ENCODE measurements around the gene NEK11. TPM values are rescaled to one million over a fixed set of nuclear protein-coding genes. Genes with fewer than 3 reads are reported as not detected.

The NEK11 gene
- total and polyA plus RNA-seq, 9 of the 15 experiments (the other 6 are each of a cell fraction or from before 2014, with no cell fraction given) = 0.28 to 1.5 (median 0.87) TPM

GRCh38 chr3:131026321-131027151, at the start of gene NEK11, which contains the start of gene ASTE1 (continued):
- TF ChIP-seq CUX1 (CRISPR knock-in tag; IDR thresholded peaks at IDR 0.05) (no peak), SIX5 (IDR thresholded peaks at IDR 0.05; ENCODE audit: borderline replicate concordance in 1 of 2, insufficient read depth in 1 of 2, low read depth in 1 of 2, low read length in 2 of 2) (peak in 1 of 2 experiments; percentile 17; a peak in 2 of 4 replicates), MAFK (IDR thresholded peaks at IDR 0.05; ENCODE audit: low read length) (no peak), CREB1 (IDR thresholded peaks at IDR 0.05) (no peak), CREB1 (CRISPR knock-in tag; IDR thresholded peaks at IDR 0.05) (peak; percentile 42; the same call in 1 of the 2 replicates), CBX5 (IDR thresholded peaks at IDR 0.05; ENCODE audit: borderline replicate concordance, low read depth) (no peak), FOXP4 (CRISPR knock-in tag; IDR thresholded peaks at IDR 0.05; ENCODE audit: borderline replicate concordance) (no peak), HDAC2 (IDR thresholded peaks at IDR 0.05) (peak; percentile 35; the same call in 1 of the 2 replicates), SREBF2 (CRISPR knock-in tag; IDR thresholded peaks at IDR 0.05) (no peak), ZNF263 (CRISPR knock-in tag; IDR thresholded peaks at IDR 0.05; ENCODE audit: borderline replicate concordance) (no peak), ZBED1 (IDR thresholded peaks at IDR 0.05) (no peak), KDM1A (IDR thresholded peaks at IDR 0.05) (no peak), RBM25 (IDR thresholded peaks at IDR 0.05; ENCODE audit: low read depth, low read length, severe bottlenecking) (no peak), LCOR (CRISPR knock-in tag; IDR thresholded peaks at IDR 0.05) (no peak), RBBP5 (IDR thresholded peaks at IDR 0.05; ENCODE audit: borderline replicate concordance, insufficient read depth, low read length, poor library complexity, severe bottlenecking) (peak; percentile 55)
- TF ChIP-seq, protein P1, sequence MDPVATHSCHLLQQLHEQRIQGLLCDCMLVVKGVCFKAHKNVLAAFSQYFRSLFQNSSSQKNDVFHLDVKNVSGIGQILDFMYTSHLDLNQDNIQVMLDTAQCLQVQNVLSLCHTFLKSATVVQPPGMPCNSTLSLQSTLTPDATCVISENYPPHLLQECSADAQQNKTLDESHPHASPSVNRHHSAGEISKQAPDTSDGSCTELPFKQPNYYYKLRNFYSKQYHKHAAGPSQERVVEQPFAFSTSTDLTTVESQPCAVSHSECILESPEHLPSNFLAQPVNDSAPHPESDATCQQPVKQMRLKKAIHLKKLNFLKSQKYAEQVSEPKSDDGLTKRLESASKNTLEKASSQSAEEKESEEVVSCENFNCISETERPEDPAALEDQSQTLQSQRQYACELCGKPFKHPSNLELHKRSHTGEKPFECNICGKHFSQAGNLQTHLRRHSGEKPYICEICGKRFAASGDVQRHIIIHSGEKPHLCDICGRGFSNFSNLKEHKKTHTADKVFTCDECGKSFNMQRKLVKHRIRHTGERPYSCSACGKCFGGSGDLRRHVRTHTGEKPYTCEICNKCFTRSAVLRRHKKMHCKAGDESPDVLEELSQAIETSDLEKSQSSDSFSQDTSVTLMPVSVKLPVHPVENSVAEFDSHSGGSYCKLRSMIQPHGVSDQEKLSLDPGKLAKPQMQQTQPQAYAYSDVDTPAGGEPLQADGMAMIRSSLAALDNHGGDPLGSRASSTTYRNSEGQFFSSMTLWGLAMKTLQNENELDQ (CRISPR knock-in tag; IDR thresholded peaks at IDR 0.05; ENCODE audit: borderline replicate concordance) = no peak
